HCT116 (cell line): ENCODE data around the gene ATOH8. TPM values are rescaled to one million over a fixed set of nuclear protein-coding genes. Genes with fewer than 3 reads are reported as not detected.

Experiments
- ATAC-seq: fragments of 200-7000 bp; cut with Tn5 transposase; 2 replicates; pipeline ENCODE4 v1.9.1; 2020; ENCODE audit warnings: mild to moderate bottlenecking, moderate library complexity
- BruUV-seq: library from RNA; stranded (reverse); fragments of 400-500 nt; replicated peaks from 2 replicates; lab custom pipeline; 2021; lab: Mats Ljungman, UMichigan
- CTCF ChIA-PET: fragments of 300-600 bp; sonication (Branson Sonifier 250); formaldehyde crosslinking; loops from one replicate; lab custom pipeline; 2021; ENCODE audit warnings: antibody characterized with exemption; lab: Charles Lee
- POLR2A ChIA-PET: fragments of 300-600, 350-600 bp; sonication (Branson Sonifier 250); formaldehyde crosslinking; loops from one replicate; lab custom pipeline; 2021; ENCODE audit warnings: antibody characterized with exemption; lab: Charles Lee
- RAD21 ChIA-PET, 2 experiments: fragments of 300-600 bp; sonication (Branson Sonifier 250); formaldehyde crosslinking; loops; one replicate each; lab custom pipeline; 2023; ENCODE audit warnings: low total read pairs in 2 of 2; ENCODE audit not compliant: uncharacterized antibody in 2 of 2, unreplicated experiment in 2 of 2, low non-redundant PET in 1 of 2; lab: Charles Lee
- DNase-seq: peaks from one replicate; pipeline ENCODE4 v3.0.0-alpha.2; 2010; ENCODE audit warnings: low read depth, low spot score
- H2AFZ ChIP-seq: fragments of 200-600 bp; shearing (Covaris generic), sonication (generic); 2 replicates; pipeline ENCODE4 v1.6.1; 2017; ENCODE audit warnings: low read depth, mixed run types, mixed read lengths, antibody characterized with exemption, low read length; ENCODE audit not compliant: poor library complexity, severe bottlenecking
- H3K27ac ChIP-seq: 2 replicates; pipeline ENCODE4 v1.5.1; 2012; ENCODE audit warnings: low read depth, low read length
- H3K27me3 ChIP-seq: fragments of 200-600 bp; sonication (generic); 2 replicates; pipeline ENCODE4 v1.6.1; 2016; ENCODE audit warnings: mixed run types, low read length, mixed read lengths; ENCODE audit not compliant: insufficient read depth
- H3K36me3 ChIP-seq, 2 experiments: fragments of 200-500 bp in 1 of 2; fragments of 200-600 bp in 1 of 2; sonication (Bioruptor generic) in 1 of 2; sonication (generic) in 1 of 2; 2 replicates each; pipeline versions ENCODE4 v1.5.1 to v1.6.1; 2014 to 2016; ENCODE audit warnings: low read length in 2 of 2, inconsistent platforms in 1 of 2, mixed read lengths in 1 of 2, mixed run types in 1 of 2; ENCODE audit not compliant: insufficient read depth in 2 of 2, control insufficient read depth in 1 of 2
- H3K4me1 ChIP-seq, 2 experiments: fragments of 200-600 bp in 1 of 2; sonication (generic) in 1 of 2; 2 replicates each; pipeline versions ENCODE4 v1.5.1 to v1.6.1; 2012 to 2017; ENCODE audit warnings: low read length in 2 of 2, inconsistent platforms in 1 of 2, mild to moderate bottlenecking in 1 of 2, mixed read lengths in 1 of 2, mixed run types in 1 of 2, moderate library complexity in 1 of 2; ENCODE audit not compliant: insufficient read depth in 2 of 2, control insufficient read depth in 1 of 2
- H3K4me2 ChIP-seq: fragments of 200-600 bp; sonication (generic); 2 replicates; pipeline ENCODE4 v1.6.1; 2017; ENCODE audit warnings: mixed run types, low read length, mixed read lengths
- H3K4me3 ChIP-seq, 2 experiments: fragments of 200-600 bp in 1 of 2; sonication (generic) in 1 of 2; replicated peaks in 1 of 2; 2 replicates each; pipeline ENCODE4 v1.5.1; 2011 to 2016; ENCODE audit warnings: low read length in 2 of 2, control low read depth in 1 of 2, low read depth in 1 of 2, mild to moderate bottlenecking in 1 of 2, mixed read lengths in 1 of 2, mixed run types in 1 of 2
- H3K79me2 ChIP-seq: fragments of 200-600 bp; sonication (generic); 2 replicates; pipeline ENCODE4 v1.6.1; 2017; ENCODE audit warnings: mild to moderate bottlenecking, mixed run types, low read length, moderate library complexity, mixed read lengths; ENCODE audit not compliant: insufficient read depth
- H3K9ac ChIP-seq: fragments of 200-600 bp; sonication (generic); 2 replicates; pipeline ENCODE4 v1.6.1; 2016; ENCODE audit warnings: low read length, mixed read lengths
- H3K9me2 ChIP-seq: fragments of 200-600 bp; sonication (generic), shearing (Covaris generic); 2 replicates; pipeline ENCODE4 v1.6.1; 2017; ENCODE audit warnings: mixed run types, mild to moderate bottlenecking, moderate library complexity; ENCODE audit not compliant: insufficient read depth
- H3K9me3 ChIP-seq, 2 experiments: fragments of 200-500 bp in 1 of 2; fragments of 200-600 bp in 1 of 2; sonication (Bioruptor generic) in 1 of 2; sonication (generic) in 1 of 2; 2 replicates each; pipeline ENCODE4 v1.6.1; 2014 to 2017; ENCODE audit warnings: low read length in 2 of 2, mixed read lengths in 2 of 2, inconsistent platforms in 1 of 2, low read depth in 1 of 2, mild to moderate bottlenecking in 1 of 2, mixed run types in 1 of 2, moderate library complexity in 1 of 2; ENCODE audit not compliant: control insufficient read depth in 1 of 2, insufficient read depth in 1 of 2
- H4K20me1 ChIP-seq: fragments of 200-600 bp; sonication (generic), shearing (Covaris generic); 2 replicates; pipeline ENCODE4 v1.6.1; 2017; ENCODE audit warnings: mixed run types, mild to moderate bottlenecking, moderate library complexity; ENCODE audit not compliant: insufficient read depth
- CBX3 ChIP-seq: IDR thresholded peaks from 2 replicates; pipeline ENCODE4 v1.6.1; 2012; ENCODE audit warnings: low read depth
- CEBPB ChIP-seq: IDR thresholded peaks from 2 replicates; pipeline ENCODE4 v1.6.1; 2012; ENCODE audit warnings: low read depth
- EGR1 ChIP-seq: IDR thresholded peaks from 2 replicates; pipeline ENCODE4 v1.6.1; 2012; ENCODE audit warnings: low read depth
- ELF1 ChIP-seq: IDR thresholded peaks from 2 replicates; pipeline ENCODE4 v1.6.1; 2012; ENCODE audit warnings: low read depth, borderline replicate concordance
- EZH2 ChIP-seq: fragments of 200-600 bp; sonication (generic); IDR thresholded peaks from 2 replicates; pipeline ENCODE4 v1.6.1; 2017; ENCODE audit warnings: antibody characterized with exemption, mixed run types
- EZH2phosphoT487 ChIP-seq: fragments of 200-600 bp; IDR thresholded peaks from 2 replicates; pipeline ENCODE4 v1.6.1; 2018; ENCODE audit warnings: antibody characterized with exemption, borderline replicate concordance
- JUND ChIP-seq: IDR thresholded peaks from 2 replicates; pipeline ENCODE4 v1.6.1; 2012
- MAX ChIP-seq: IDR thresholded peaks from 2 replicates; pipeline ENCODE4 v1.6.1; 2012
- POLR2A ChIP-seq: IDR thresholded peaks from 2 replicates; pipeline ENCODE4 v1.7.0; 2011; ENCODE audit warnings: borderline replicate concordance; ENCODE audit not compliant: insufficient read depth, insufficient read length; ENCODE audit errors: extremely low read depth
- SP1 ChIP-seq: IDR thresholded peaks from 2 replicates; pipeline ENCODE4 v1.6.1; 2012; ENCODE audit warnings: low read depth
- SRF ChIP-seq: IDR thresholded peaks from 2 replicates; pipeline ENCODE4 v1.6.1; 2012; ENCODE audit warnings: low read depth
- YY1 ChIP-seq: IDR thresholded peaks from 2 replicates; pipeline ENCODE4 v1.6.1; 2011; ENCODE audit warnings: low read length, low read depth, moderate library complexity, mild to moderate bottlenecking; ENCODE audit not compliant: insufficient replicate concordance; ENCODE audit errors: extremely low read depth
- ZBTB33 ChIP-seq: IDR thresholded peaks from 2 replicates; pipeline ENCODE4 v1.6.1; 2011; ENCODE audit warnings: mild to moderate bottlenecking, low read length, moderate library complexity; ENCODE audit not compliant: insufficient replicate concordance; ENCODE audit errors: extremely low read depth
- ZNF274 ChIP-seq: fragments of 200-500 bp; sonication (Bioruptor generic); IDR thresholded peaks from 2 replicates; pipeline ENCODE4 v1.6.1; 2014; ENCODE audit warnings: mild to moderate bottlenecking, low read depth, low read length, inconsistent platforms
- intact Hi-C: fragments of 100-400 bp; cut with micrococcal nuclease; formaldehyde crosslinking; loops from 2 replicates; pipeline ENCODE4 v1.10.0; 2022
- total RNA-seq: library from RNA; stranded (reverse); gene quantifications from one replicate; pipeline ENCODE4 v1.2.1, GENCODE V29; 2021; ENCODE audit not compliant: unreplicated experiment

ATOH8 gene
- total RNA-seq, 1 experiment from 2014 or later: 0.74 TPM

GRCh38 chr2:85794491-85795121 lies 40.8 kb downstream of the ATOH8 start:
- ChIA-PET RAD21 (no interaction called here), POLR2A (no interaction called here), CTCF (interaction anchor here (0.7 to 1.3 kb wide), 2 partner anchors 9 to 22 kb away, joined by 3 read pairs; no protein-coding TSS in a partner anchor)
- no peaks in the 10 kb centered on the region for H4K20me1 ChIP-seq
- H3K4me1 ChIP-seq: peaks cover 13 to 19% of the 10 kb centered on the region in 2 experiments
- H2AFZ ChIP-seq: no peak overlapping the region
- intact Hi-C loops: no loop called here
- H3K4me2 ChIP-seq: no peak overlapping the region
- no peak overlapping the region for H3K4me3 ChIP-seq
- no peaks in the 10 kb centered on the region for H3K79me2 ChIP-seq
- DNase-seq (no peak), ATAC-seq (no peak)
- BruUV-seq: no TSS peak
- H3K9me3 ChIP-seq: no peaks in the 10 kb centered on the region
- H3K9me2 ChIP-seq: no peaks in the 10 kb centered on the region
- no peak for TF ChIP-seq MAX
- no peak for TF ChIP-seq ZBTB33
- no peak for TF ChIP-seq CBX3
- TF ChIP-seq EGR1: no peak
- no peak for TF ChIP-seq CEBPB
- TF ChIP-seq EZH2: no peak
- TF ChIP-seq POLR2A: no peak
- no peak for TF ChIP-seq JUND
- TF ChIP-seq ZNF274: no peak
- no peak for TF ChIP-seq ELF1
- TF ChIP-seq YY1: no peak
- TF ChIP-seq EZH2phosphoT487: no peak
- TF ChIP-seq SRF: no peak
- no peak for TF ChIP-seq SP1
- H3K27me3 ChIP-seq: peaks cover 4% of the 10 kb centered on the region; the same call in 1 of the 2 replicates
- no peak overlapping the region for H3K27ac ChIP-seq
- H3K36me3 ChIP-seq: no peaks in the 10 kb centered on the region
- no peak overlapping the region for H3K9ac ChIP-seq
